ENCODE results near the gene SLC22A9.
"Not testable (repeated sequence)": the region's sequence is repeated elsewhere in the genome, so short reads cannot be mapped to it uniquely, and the experiment has no call there.

SLC22A9 gene

DNA sequence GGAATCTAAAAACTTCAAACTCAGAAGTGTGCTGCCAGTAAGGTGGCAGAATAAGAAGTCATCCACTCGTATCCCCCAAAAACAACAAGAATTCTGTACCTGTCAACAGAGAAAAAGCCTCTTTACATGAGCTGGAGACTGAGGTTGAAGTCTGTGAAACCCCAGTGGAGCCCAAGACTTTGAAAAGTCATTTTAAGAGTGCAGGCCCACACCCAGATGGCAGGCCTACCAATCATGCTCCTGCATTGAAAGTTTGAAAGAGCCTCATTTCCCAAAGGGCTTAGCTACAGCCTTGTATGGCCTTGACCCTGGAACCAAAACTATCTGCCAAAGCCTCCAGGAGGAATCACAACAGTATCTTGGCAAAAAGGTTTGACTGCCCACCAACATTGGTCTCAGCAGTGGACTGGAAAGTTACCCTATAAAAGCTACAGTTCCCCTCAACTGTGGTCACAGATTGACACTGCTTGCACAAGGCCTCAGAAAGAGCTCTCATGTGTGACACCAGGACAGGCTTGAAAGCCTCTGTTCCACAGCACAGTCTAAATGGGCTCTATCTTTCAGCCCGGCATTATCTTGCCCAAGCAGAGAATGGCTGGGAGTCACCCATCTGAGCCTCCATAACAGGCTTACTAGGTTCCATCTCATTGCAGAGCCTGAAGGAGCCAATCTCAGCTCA, 47.7 kb downstream of the SLC22A9 start:
- H2AFZ ChIP-seq, result no peak overlapping the region
- H3K4me3 ChIP-seq (ENCODE audit: low read depth, low read length), result no peak overlapping the region
- no peaks in the 10 kb centered on the region for H3K27me3 ChIP-seq (ENCODE audit: control insufficient read depth, insufficient read depth, low read length)
- no peaks in the 10 kb centered on the region for H3K9me3 ChIP-seq (ENCODE audit: control insufficient read depth, low read length)
- H3K27ac ChIP-seq, result no peak overlapping the region
- H3K9ac ChIP-seq, result no peak overlapping the region
- no peak overlapping the region for H3K4me2 ChIP-seq (ENCODE audit: low read length)
- no peaks in the 10 kb centered on the region for H3K79me2 ChIP-seq
- TF ChIP-seq, protein P1, sequence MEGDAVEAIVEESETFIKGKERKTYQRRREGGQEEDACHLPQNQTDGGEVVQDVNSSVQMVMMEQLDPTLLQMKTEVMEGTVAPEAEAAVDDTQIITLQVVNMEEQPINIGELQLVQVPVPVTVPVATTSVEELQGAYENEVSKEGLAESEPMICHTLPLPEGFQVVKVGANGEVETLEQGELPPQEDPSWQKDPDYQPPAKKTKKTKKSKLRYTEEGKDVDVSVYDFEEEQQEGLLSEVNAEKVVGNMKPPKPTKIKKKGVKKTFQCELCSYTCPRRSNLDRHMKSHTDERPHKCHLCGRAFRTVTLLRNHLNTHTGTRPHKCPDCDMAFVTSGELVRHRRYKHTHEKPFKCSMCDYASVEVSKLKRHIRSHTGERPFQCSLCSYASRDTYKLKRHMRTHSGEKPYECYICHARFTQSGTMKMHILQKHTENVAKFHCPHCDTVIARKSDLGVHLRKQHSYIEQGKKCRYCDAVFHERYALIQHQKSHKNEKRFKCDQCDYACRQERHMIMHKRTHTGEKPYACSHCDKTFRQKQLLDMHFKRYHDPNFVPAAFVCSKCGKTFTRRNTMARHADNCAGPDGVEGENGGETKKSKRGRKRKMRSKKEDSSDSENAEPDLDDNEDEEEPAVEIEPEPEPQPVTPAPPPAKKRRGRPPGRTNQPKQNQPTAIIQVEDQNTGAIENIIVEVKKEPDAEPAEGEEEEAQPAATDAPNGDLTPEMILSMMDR (IDR thresholded peaks at IDR 0.05), result no peak
- no peaks in the 10 kb centered on the region for H3K36me3 ChIP-seq (ENCODE audit: control insufficient read depth, insufficient read depth, low read length)
- H3K4me1 ChIP-seq, result no peaks in the 10 kb centered on the region

DNA sequence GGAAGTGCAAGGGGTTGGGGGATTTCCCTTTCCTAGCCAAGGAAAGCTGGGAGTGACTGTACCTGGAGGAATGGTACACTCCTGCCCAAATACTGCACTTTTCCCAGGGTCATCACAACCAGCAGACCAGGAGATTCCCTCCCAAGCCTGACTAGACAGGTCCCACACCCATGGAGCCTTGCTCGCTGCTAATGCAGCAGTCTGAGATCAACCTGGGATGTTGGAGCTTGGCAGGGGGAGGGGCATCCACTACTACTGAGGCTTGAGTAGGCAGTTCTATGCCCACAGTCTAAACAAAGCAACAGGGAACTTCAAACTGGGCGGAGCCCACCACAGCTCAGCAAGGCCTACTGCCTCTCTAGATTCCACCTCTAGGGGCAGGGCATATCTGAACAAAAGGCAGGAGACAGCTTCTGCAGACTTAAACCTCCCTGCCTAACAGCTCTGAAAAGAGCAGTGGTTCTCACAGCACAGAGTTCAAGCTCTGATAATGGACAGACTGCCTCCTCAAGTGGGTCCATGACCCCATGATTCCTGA, 58.5 kb downstream of the SLC22A9 start:
- TF ChIP-seq, protein P1 (IDR thresholded peaks at IDR 0.05), result no peak
- H3K79me2 ChIP-seq, result no peaks in the 10 kb centered on the region
- H3K4me2 ChIP-seq (ENCODE audit: low read length), result no peak overlapping the region
- H3K4me3 ChIP-seq (ENCODE audit: low read depth, low read length), result no peak overlapping the region
- H3K9me3 ChIP-seq (ENCODE audit: control insufficient read depth, low read length), result no peaks in the 10 kb centered on the region
- no peak overlapping the region for H3K27ac ChIP-seq
- no peak overlapping the region for H3K9ac ChIP-seq
- no peaks in the 10 kb centered on the region for H3K27me3 ChIP-seq (ENCODE audit: control insufficient read depth, insufficient read depth, low read length)
- no peaks in the 10 kb centered on the region for H3K36me3 ChIP-seq (ENCODE audit: control insufficient read depth, insufficient read depth, low read length)
- H3K4me1 ChIP-seq, result no peaks in the 10 kb centered on the region
- no peak overlapping the region for H2AFZ ChIP-seq

DNA sequence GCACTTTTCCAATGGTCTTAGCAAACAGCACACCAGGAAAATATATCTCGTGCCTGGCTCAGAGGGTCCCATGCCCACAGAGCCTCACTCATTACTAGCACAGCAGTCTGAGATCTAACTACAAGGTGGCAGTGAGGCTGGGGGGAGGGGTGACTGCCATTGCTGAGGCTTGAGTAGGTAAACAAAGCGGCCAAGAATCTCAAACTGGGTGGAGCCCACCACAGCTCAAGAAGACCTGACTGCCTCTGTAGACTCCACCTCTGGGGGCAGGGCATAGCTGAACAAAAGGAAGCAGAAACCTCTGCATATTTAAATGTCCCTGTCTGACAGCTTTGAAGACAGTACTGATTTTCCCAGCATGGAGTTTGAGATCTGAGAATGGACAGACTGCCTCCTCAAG, 61.1 kb downstream of the SLC22A9 start:
- H3K4me1 ChIP-seq; H3K27me3 ChIP-seq (ENCODE audit: control insufficient read depth, insufficient read depth, low read length); H3K9ac ChIP-seq; H3K79me2 ChIP-seq; H3K36me3 ChIP-seq (ENCODE audit: control insufficient read depth, insufficient read depth, low read length); H2AFZ ChIP-seq; H3K4me3 ChIP-seq (ENCODE audit: low read depth, low read length); H3K9me3 ChIP-seq (ENCODE audit: control insufficient read depth, low read length); H3K27ac ChIP-seq; H3K4me2 ChIP-seq (ENCODE audit: low read length): not testable (repeated sequence)

DNA sequence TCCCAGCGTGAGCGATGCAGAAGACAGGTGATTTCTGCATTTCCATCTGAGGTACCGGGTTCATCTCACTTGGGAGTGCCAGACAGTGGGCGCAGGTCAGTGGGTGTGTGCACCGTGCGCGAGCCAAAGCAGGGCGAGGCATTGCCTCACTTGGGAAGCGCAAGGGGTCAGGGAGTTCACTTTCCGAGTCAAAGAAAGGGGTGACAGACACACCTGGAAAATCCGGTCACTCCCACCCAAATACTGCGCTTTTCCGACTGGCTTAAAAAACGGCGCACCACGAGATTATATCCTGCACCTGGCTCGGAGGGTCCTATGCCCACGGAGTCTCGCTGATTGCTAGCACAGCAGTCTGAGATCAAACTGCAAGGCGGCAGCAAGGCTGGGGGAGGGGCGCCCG, 65.8 kb downstream of the SLC22A9 start:
- H3K9me3 ChIP-seq (ENCODE audit: control insufficient read depth, low read length); H3K4me1 ChIP-seq; H3K4me2 ChIP-seq (ENCODE audit: low read length); H3K27ac ChIP-seq; H3K79me2 ChIP-seq; H3K9ac ChIP-seq; H3K36me3 ChIP-seq (ENCODE audit: control insufficient read depth, insufficient read depth, low read length); H3K4me3 ChIP-seq (ENCODE audit: low read depth, low read length); H2AFZ ChIP-seq; H3K27me3 ChIP-seq (ENCODE audit: control insufficient read depth, insufficient read depth, low read length): not testable (repeated sequence)

DNA sequence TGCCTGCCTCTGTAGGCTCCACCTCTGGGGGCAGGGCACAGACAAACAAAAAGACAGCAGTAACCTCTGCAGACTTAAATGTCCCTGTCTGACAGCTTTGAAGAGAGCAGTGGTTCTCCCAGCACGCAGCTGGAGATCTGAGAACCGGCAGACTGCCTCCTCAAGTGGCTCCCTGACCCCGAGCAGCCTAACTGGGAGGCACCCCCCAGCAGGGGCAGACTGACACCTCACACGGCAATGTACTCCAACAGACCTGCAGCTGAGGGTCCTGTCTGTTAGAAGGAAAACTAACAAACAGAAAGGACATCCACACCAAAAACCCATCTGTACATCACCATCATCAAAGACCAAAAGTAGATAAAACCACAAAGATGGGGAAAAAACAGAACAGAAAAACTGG, 66.2 kb downstream of the SLC22A9 start:
- not testable (repeated sequence) for H3K79me2 ChIP-seq; H3K4me1 ChIP-seq; H3K27me3 ChIP-seq (ENCODE audit: control insufficient read depth, insufficient read depth, low read length); H3K4me3 ChIP-seq (ENCODE audit: low read depth, low read length); H3K9ac ChIP-seq; H3K4me2 ChIP-seq (ENCODE audit: low read length); H3K9me3 ChIP-seq (ENCODE audit: control insufficient read depth, low read length); H3K27ac ChIP-seq; H3K36me3 ChIP-seq (ENCODE audit: control insufficient read depth, insufficient read depth, low read length); H2AFZ ChIP-seq

DNA sequence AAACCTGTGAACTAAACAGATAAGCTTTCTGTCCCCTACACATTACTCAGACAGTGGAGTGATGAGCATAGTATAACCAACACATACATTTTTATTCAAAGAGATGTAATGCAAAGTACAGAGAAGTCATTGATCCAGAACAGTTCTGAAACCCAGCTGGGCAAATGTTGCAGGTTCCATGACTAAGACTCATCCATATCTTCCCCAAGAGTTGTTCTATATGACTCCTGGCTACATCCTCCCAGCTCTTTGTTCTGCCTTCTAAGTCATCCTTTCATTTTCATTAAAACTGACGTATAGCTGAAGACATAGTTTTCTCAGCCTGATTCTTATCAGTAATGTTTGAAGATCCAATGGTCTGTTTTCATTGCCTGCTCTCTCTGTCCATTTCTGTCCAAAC, 74.1 kb downstream of the SLC22A9 start:
- Histone ChIP-seq H3K4me2 (ENCODE audit: low read length) (no peak overlapping the region), H3K27ac (no peak overlapping the region), H3K9ac (no peak overlapping the region), H3K4me3 (ENCODE audit: low read depth, low read length) (no peak overlapping the region), H3K9me3 (ENCODE audit: control insufficient read depth, low read length) (no peaks in the 10 kb centered on the region), H3K79me2 (no peaks in the 10 kb centered on the region), H2AFZ (no peak overlapping the region), H3K4me1 (no peaks in the 10 kb centered on the region), H3K36me3 (ENCODE audit: control insufficient read depth, insufficient read depth, low read length) (no peaks in the 10 kb centered on the region), H3K27me3 (ENCODE audit: control insufficient read depth, insufficient read depth, low read length) (no peaks in the 10 kb centered on the region)
- TF ChIP-seq, protein P1 (IDR thresholded peaks at IDR 0.05), result no peak

All from parathyroid adenoma (tissue), 2 donors.